ENCODE measurements around the gene CEP44.

CEP44 gene

GRCh38 chr4:174303687-174304086 is 20.0 kb downstream of the CEP44 start:
- DNase-seq (ENCODE audit: extremely low spot score), result no peak
- ChIA-PET CTCF (no interaction called here), POLR2A (no interaction called here)
- no peak for TF ChIP-seq CTCF (IDR thresholded peaks at IDR 0.05; ENCODE audit: control extremely low read depth, extremely low read depth, low read depth, missing control alignments)

- no peak for DNase-seq (ENCODE audit: extremely low spot score)
- no peak for TF ChIP-seq CTCF (IDR thresholded peaks at IDR 0.05; ENCODE audit: control extremely low read depth, extremely low read depth, low read depth, missing control alignments)
- ChIA-PET CTCF (interaction anchor here (1.0 kb wide), 1 partner anchor 12 kb away, joined by 3 read pairs; no protein-coding TSS in a partner anchor), POLR2A (no interaction called here)
Measured at GRCh38 chr4:174304664-174305063, 21.0 kb downstream of the CEP44 start.

- ChIA-PET POLR2A (no interaction called here), CTCF (interaction anchor here (1.3 kb wide), 1 partner anchor 14 kb away, joined by 3 read pairs; no protein-coding TSS in a partner anchor)
- TF ChIP-seq CTCF (IDR thresholded peaks at IDR 0.05; ENCODE audit: control extremely low read depth, extremely low read depth, low read depth, missing control alignments), result no peak
- DNase-seq (ENCODE audit: extremely low spot score), result no peak
Measured at GRCh38 chr4:174305961-174306360, 22.2 kb downstream of the CEP44 start.

GRCh38 chr4:174307694-174308093 is 24.0 kb downstream of the CEP44 start:
- POLR2A ChIA-PET, result no interaction called here
- no peak for TF ChIP-seq CTCF (IDR thresholded peaks at IDR 0.05; ENCODE audit: control extremely low read depth, extremely low read depth, low read depth, missing control alignments)
- DNase-seq (ENCODE audit: extremely low spot score), result no peak
- CTCF ChIA-PET, result interaction anchor here (1.9 kb wide), 1 partner anchor 8 kb away, joined by 5 read pairs; no protein-coding TSS in a partner anchor

DNA sequence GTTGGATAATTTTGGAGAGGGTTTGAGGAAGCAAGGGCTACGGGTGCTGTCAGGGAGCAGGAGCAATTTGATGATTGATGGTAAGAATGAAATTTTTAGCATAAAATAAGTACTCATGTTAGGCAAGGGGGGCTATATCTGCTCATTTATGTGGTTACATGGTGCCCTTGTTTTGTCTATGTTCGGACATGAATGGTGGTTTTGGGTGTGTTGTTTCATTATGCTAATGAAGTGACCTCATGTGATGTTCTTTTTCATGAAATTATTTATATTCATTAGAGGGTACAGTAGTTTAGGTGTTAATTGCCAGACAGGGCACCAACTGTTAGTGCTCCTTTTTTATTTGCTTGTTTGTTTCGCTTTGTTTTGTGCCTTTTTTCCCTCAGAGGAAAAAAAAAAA is 29.3 kb downstream of the CEP44 start:
- CTCF ChIA-PET, result no interaction called here
- TF ChIP-seq CTCF (IDR thresholded peaks at IDR 0.05; ENCODE audit: control extremely low read depth, extremely low read depth, low read depth, missing control alignments), result no peak
- no peak for DNase-seq (ENCODE audit: extremely low spot score)
- POLR2A ChIA-PET, result no interaction called here

- ChIA-PET CTCF (interaction anchor here (0.9 to 1.3 kb wide), 5 partner anchors 21 to 94 kb away, joined by 3 to 5 read pairs (median 4); partner anchors contain the start of genes CEP44 and FBXO8), POLR2A (no interaction called here)
- DNase-seq (ENCODE audit: extremely low spot score), result no peak
- TF ChIP-seq CTCF (IDR thresholded peaks at IDR 0.05; ENCODE audit: control extremely low read depth, extremely low read depth, low read depth, missing control alignments), result no peak
Measured at GRCh38 chr4:174314274-174314673, 30.6 kb downstream of the CEP44 start.

- POLR2A ChIA-PET, result no interaction called here
- CTCF ChIA-PET, result interaction anchor here (0.9 to 1.3 kb wide), 5 partner anchors 21 to 94 kb away, joined by 3 to 5 read pairs (median 4); partner anchors contain the start of genes CEP44 and FBXO8
- DNase-seq (ENCODE audit: extremely low spot score), result no peak
- no peak for TF ChIP-seq CTCF (IDR thresholded peaks at IDR 0.05; ENCODE audit: control extremely low read depth, extremely low read depth, low read depth, missing control alignments)
Measured at GRCh38 chr4:174314770-174315169, 31.1 kb downstream of the CEP44 start.
